CD4-positive, alpha-beta T cell treated with Interleukin-6 at 100 ng/mL for 8 hours (primary cell): ENCODE results near the gene NPTX2.

Source experiments
- DNase-seq: peaks from one replicate; pipeline ENCODE4 v3.0.0-alpha.2; 2020; ENCODE audit warnings: mixed read lengths, low spot score

Gene NPTX2

DNA sequence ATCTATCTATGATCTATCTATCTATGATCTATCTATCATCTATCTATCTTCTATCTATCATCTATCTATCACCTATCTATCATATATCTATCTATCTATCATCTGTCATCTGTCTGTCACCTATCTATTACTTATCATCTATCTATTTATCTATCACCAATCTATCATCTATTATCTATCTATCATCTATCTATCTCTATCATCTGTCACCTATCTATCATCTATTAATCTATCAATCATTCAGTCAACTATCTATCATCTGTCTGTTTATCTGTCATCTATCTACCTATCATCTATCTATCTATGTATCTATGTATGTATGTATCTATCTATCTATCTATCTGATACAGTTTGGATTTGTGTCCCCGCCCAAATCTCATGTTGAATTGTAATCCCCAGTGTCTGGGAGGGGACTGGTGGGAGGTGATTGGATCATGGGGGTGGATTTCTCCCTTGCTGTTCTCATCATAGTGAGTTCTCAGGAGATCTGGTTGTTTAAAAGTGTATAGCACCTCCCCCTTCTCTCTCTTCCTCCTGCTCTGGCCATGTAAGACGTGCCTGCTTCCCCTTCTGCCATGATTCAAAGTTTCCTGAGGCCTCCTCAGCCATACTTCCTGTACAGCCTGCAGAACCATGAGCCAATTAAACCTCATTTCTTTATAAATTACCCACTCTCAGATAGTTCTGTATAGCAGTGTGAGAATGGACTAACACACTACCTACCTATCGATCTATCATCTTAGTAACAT, 37.6 kb downstream of the NPTX2 start:
- DNase-seq: no peak

- no peak for DNase-seq
Observed at GRCh38 chr7:98655611-98656010, 38.5 kb downstream of the NPTX2 start.

- no peak for DNase-seq
Observed at GRCh38 chr7:98656899-98657298, 39.8 kb downstream of the NPTX2 start.

GRCh38 chr7:98657736-98658135, 40.7 kb downstream of the NPTX2 start:
- DNase-seq: no peak

- DNase-seq: no peak
Observed at GRCh38 chr7:98659756-98660155, 42.7 kb downstream of the NPTX2 start.

- no peak for DNase-seq
Observed at GRCh38 chr7:98661607-98662006, 44.5 kb downstream of the NPTX2 start.

- no peak for DNase-seq
Observed at GRCh38 chr7:98662289-98662688, 45.2 kb downstream of the NPTX2 start.

GRCh38 chr7:98664882-98665281, 47.8 kb downstream of the NPTX2 start:
- DNase-seq: no peak

DNA sequence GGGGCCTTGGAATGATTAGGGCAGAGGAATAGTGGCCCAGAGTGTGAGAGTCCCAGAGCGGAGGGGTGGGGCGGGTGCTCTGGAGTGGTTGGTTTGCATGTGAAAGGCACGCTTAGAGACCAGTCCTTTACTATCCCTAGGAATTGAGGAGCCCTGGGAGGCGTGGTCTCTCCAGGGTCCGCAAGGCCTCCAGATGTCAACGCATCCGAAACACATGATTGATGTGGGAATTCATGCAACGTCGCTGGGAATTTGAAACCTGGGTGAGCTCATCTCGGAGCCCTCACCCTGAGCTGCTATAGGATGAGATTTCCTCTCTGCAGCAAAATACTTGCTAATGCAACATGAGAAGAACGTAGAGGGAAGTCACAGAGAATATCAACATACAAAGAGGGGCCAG, 51.2 kb downstream of the NPTX2 start:
- DNase-seq: no peak

DNA sequence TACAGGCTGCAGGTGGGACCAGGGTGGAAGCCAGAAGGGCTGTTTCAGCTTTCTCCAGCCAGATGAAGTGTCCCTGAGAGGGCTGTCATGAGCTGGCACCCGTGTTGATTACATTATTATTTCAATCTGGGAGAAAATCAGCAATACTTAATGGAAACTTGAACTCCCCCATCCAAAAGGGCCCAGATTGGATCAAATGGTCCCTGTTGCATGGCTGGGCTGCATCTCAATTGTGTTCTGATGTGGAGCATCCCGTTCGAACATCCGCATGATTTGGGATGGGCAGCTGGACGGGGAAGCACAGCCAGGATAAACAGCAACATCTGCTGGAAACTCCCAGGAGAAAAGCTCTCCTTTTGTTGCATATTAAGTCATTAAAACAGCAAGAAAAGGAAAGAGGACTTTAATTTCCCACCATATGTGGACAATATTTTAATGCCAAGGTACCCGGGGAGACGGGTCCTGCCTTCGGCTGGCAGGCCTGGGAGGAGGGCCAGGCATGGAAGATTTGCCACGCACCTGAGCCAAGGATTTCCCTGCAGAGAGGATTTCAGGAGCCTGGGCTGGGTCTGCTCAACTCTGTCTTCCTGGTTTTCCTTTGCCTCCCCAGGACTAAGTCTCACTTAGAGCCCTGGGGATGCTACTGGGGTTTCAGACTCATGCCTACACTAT, 52.4 kb downstream of the NPTX2 start:
- no peak for DNase-seq

GRCh38 chr7:98670186-98670585, 53.1 kb downstream of the NPTX2 start:
- DNase-seq: no peak

- no peak for DNase-seq
Observed at GRCh38 chr7:98671733-98672331, 54.7 kb downstream of the NPTX2 start.

- no peak for DNase-seq
Observed at GRCh38 chr7:98674461-98674860, 57.4 kb downstream of the NPTX2 start.

- DNase-seq: no peak
Observed at GRCh38 chr7:98674881-98675280, 57.8 kb downstream of the NPTX2 start.

DNA sequence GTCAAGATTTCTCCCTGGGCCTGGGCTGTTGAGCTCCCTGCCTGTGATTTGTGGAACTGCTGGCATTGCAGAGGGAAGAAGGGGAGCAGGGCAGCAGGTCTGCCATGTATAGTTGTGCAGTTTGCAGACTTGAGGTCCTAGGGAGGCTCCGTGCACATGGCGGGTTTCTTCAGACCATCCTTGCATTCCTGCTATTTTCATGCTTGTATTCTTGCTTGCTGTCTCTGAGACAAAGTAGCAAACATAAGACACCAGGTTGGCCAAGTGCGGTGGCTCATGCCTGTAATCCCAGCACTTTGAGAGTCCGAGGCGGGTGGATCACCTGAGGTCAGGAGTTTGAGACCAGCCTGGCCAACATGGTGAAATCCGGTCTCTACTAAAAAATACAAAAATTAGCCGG, 61.1 kb downstream of the NPTX2 start:
- DNase-seq: no peak
